Pancreas (tissue), 10 donors: ENCODE results near the gene DMWD. TPM values are rescaled to one million over a fixed set of nuclear protein-coding genes. Genes with fewer than 3 reads are reported as not detected.

Experiments
- ATAC-seq, 4 donors: fragments of 200-7000 bp; cut with Tn5 transposase; one replicate each; pipeline versions ENCODE4 v1.8.0 to v1.9.1; 2020; ENCODE audit warnings: mild to moderate bottlenecking in 4 of 4, moderate library complexity in 4 of 4
- DNase-seq, 6 donors: peaks; one replicate each; pipeline ENCODE4 v3.0.0-alpha.2; 2020
- FAIRE-seq: peaks from 2 replicates; lab custom pipeline; 2012; peaks lifted over from hg19 to GRCh38; lab: Jason Lieb, UNC
- H3K27ac ChIP-seq, 4 donors: fragments of 200-600 bp; sonication (generic); 1 replicate in 3 of 4; 2 replicates in 1 of 4; pipeline versions ENCODE4 v1.5.0 to v1.8.0; 2020
- H3K27me3 ChIP-seq, 4 donors: fragments of 200-600 bp; one replicate each; pipeline ENCODE4 v1.8.0; 2021
- H3K36me3 ChIP-seq, 3 donors: fragments of 200-600 bp; sonication (generic) in 1 of 3; one replicate each; pipeline versions ENCODE4 v1.5.0 to v1.8.0; 2020 to 2021
- H3K4me1 ChIP-seq, 3 donors: fragments of 200-600 bp; one replicate each; pipeline ENCODE4 v1.8.0; 2021
- H3K4me3 ChIP-seq, 4 donors: fragments of 200-600 bp; sonication (generic) in 2 of 4; one replicate each; pipeline versions ENCODE4 v1.5.0 to v1.8.0; 2020 to 2021
- H3K9me3 ChIP-seq, 4 donors: fragments of 200-600 bp; one replicate each; pipeline ENCODE4 v1.8.0; 2021
- WGBS, 2 donors: extraction: QIAGEN DNeasy Blood & Tissue Kit; methylation state at CpG; one replicate each; pipeline ENCODE4 v1.1.7; 2013; 5-methylcytosine and 5-hydroxymethylcytosine counted together
- intact Hi-C, 3 donors: fragments of 100-400 bp; cut with DNase I; formaldehyde crosslinking; loops; one replicate each; pipeline versions ENCODE4 v1.11.1 to v1.14.2; 2022
- polyA plus RNA-seq, 2 donors: library from polyadenylated mRNA; stranded (reverse); fragments of 200-250 nt; gene quantifications; one replicate each; pipeline ENCODE4 v1.2.3, GENCODE V29; 2013
- total RNA-seq, 6 donors: library from RNA; stranded (reverse); fragmentation: NEBNext Ultra II Directional in 4 of 6; extraction: Animal tissue kit (Norgen Biotek cat#: 25700) in 4 of 6; gene quantifications; one replicate each; pipeline versions ENCODE4 v1.2.1 to v1.2.4, GENCODE V29; 2021 to 2023
- TF ChIP-seq, protein P1 (sequence below), 4 donors: fragments of 200-600 bp; sonication (generic) in 3 of 4; IDR thresholded peaks; one replicate each; pipeline versions ENCODE4 v1.5.0 to v1.8.0; 2021; ENCODE audit warnings: antibody characterized with exemption in 4 of 4
- donor health status: healthy with polysubstance abuse.
- donor health status: DM: no; HTN: no; CAD: no; lungs with moderate emphysema.
- donor health status: DM: no; HTN: no; CAD: no.
- donor health status: control.
- donor health status: control.
- donor health status: Bipolar disorder and iron deficiency.
- donor health status: DM: yes; HTN: yes; CAD: no.
- donor health status: DM: no; HTN: no; CAD: no.
- donor health status: DM: no; HTN: no; CAD: no.
- donor health status: DM: yes; HTN: yes; CAD: no.

Gene DMWD
- total and polyA plus RNA-seq, 8 donors, result 14.2 to 39.8 (median 18.6) TPM

DNA sequence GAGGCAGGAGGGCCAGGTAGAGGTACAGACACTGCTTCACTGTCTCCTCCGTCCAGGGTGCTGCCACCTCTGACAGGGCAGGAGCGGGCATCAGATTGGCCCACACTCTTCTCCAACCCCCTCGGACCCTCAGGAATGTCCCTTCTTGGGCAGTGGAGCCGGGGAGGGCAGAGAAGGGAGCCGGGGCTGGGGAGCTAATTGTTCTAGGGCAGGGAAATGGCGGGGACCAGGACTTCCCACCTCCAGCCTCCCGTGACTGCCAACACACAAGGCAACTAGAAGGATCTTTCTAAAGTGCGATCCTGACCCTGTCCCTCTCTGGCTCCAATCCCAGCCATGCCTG lies 32.6 kb upstream of the DMWD start:
- WGBS, 2 donors, result 95% methylated on average over 8 of the region's 8 CpGs
- Histone ChIP-seq H3K9me3 (no peaks in the 10 kb centered on the region), H3K27me3 (no peaks in the 10 kb centered on the region), H3K4me3 (no peak overlapping the region), H3K36me3 (peaks cover 2 to 65% (median 7%) of the 10 kb centered on the region in 3 donors), H3K27ac (no peak overlapping the region), H3K4me1 (no peaks in the 10 kb centered on the region)
- FAIRE-seq (no peak), ATAC-seq (no peak), DNase-seq (no peak)
- TF ChIP-seq, protein P1, sequence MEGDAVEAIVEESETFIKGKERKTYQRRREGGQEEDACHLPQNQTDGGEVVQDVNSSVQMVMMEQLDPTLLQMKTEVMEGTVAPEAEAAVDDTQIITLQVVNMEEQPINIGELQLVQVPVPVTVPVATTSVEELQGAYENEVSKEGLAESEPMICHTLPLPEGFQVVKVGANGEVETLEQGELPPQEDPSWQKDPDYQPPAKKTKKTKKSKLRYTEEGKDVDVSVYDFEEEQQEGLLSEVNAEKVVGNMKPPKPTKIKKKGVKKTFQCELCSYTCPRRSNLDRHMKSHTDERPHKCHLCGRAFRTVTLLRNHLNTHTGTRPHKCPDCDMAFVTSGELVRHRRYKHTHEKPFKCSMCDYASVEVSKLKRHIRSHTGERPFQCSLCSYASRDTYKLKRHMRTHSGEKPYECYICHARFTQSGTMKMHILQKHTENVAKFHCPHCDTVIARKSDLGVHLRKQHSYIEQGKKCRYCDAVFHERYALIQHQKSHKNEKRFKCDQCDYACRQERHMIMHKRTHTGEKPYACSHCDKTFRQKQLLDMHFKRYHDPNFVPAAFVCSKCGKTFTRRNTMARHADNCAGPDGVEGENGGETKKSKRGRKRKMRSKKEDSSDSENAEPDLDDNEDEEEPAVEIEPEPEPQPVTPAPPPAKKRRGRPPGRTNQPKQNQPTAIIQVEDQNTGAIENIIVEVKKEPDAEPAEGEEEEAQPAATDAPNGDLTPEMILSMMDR (IDR thresholded peaks at IDR 0.05), result no peak
- intact Hi-C loops, result no loop called here

DNA sequence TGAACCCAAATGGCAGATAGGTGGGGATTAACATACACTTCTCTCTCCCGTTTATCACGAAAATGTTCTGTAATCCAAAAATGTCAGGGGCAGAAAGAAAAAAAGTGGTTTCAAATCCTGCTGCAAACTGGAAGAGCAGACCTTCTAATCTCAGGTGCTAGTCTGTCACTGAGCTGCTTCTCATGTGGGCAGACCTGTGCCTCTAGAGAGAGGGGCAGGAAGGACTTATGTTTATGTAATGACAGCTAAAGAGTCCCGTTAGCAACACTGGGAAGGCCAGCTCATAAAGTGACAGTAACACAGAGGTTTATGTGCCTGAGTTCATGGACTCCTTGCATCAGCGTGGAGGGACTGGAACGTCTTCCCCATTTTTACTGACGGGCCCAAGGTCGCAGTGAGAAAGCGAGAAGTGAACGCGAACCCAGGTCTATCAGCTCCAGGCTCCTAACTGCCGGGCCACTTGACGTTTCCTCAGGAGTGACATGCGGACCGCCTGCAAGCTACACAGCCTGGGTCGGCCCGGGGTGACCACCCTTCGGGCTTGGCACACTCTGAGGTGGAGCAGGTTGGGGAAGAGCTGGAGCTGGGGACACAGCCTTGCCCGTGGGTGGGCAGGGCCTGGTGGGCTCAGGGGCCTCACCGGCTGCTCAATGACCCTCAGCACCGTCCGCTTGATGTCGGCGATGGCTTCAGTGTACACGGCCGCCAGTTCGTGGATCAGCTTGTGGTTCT lies 32.1 kb upstream of the DMWD start:
- peak in 1 of 6 donors; percentile 65 for DNase-seq
- Histone ChIP-seq H3K4me3 (no peak overlapping the region), H3K27me3 (no peaks in the 10 kb centered on the region), H3K9me3 (no peaks in the 10 kb centered on the region), H3K27ac (no peak overlapping the region), H3K36me3 (peaks cover 2 to 60% (median 7%) of the 10 kb centered on the region in 3 donors), H3K4me1 (no peaks in the 10 kb centered on the region)
- TF ChIP-seq, protein P1 (IDR thresholded peaks at IDR 0.05), result no peak
- intact Hi-C loops, result no loop called here
- no peak for ATAC-seq
- FAIRE-seq, result no peak
- WGBS, 2 donors, result 86 to 88% methylated on average over 26 of the region's 26 CpGs

DNA sequence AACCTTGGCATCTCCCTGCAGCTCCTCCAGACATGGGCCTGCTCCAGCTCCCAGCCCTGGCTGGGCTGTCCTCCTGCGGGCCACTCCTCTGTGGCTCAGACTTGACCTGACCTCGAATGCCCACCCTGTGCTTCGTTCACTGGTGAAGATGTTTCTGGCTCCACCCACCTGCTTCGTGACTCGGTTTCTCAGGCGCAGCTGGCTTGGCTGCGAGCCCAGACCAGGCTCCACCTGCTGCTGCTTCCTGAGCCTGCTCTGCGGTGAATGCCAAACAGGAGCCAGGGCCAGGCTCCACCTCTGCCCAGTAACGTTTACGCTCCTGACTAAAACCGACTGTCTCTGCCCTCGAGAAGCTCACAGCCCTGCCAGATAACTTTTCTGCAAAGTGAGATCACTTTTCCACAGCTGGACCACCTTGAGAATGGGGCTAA lies 31.4 kb upstream of the DMWD start:
- peak in 3 of 4 donors; percentile 49 to 60 (median 56) for ATAC-seq
- Histone ChIP-seq H3K9me3 (no peaks in the 10 kb centered on the region), H3K4me1 (no peaks in the 10 kb centered on the region), H3K27me3 (no peaks in the 10 kb centered on the region), H3K4me3 (no peak overlapping the region), H3K36me3 (peaks cover 2 to 53% (median 7%) of the 10 kb centered on the region in 3 donors), H3K27ac (no peak overlapping the region)
- intact Hi-C loops, result no loop called here
- DNase-seq, result peak in 1 of 6 donors; percentile 54
- TF ChIP-seq, protein P1 (IDR thresholded peaks at IDR 0.05), result no peak
- no peak for FAIRE-seq
- 32 to 47% methylated on average over 11 to 12 of the region's 12 CpGs for WGBS, 2 donors

DNA sequence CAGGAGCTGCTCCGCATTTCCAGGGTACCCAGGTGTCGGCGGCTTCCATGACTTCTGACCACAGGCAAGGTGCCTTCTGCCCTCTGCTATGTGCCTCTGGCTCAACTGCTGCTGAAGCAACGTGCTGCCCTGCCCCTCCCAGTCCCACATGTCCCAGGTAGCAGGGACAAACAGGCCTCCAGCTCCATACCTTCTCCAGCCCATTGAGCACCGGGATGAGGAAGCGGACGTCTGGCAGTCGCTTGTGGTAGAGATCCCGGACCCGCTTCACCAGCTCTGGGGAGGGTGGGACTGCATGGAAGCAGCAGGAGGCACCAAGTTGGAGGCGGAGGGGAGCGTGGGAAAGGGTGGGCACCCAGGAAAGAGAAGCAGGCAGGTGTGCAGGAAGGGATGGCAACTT lies 30.5 kb upstream of the DMWD start:
- intact Hi-C loops, result no loop called here
- Histone ChIP-seq H3K9me3 (no peaks in the 10 kb centered on the region), H3K27ac (no peak overlapping the region), H3K4me3 (no peak overlapping the region), H3K27me3 (no peaks in the 10 kb centered on the region), H3K4me1 (no peaks in the 10 kb centered on the region), H3K36me3 (peaks cover 2 to 44% (median 7%) of the 10 kb centered on the region in 3 donors)
- ATAC-seq, result no peak
- peak in 1 of 6 donors; percentile 67 for DNase-seq
- TF ChIP-seq, protein P1 (IDR thresholded peaks at IDR 0.05), result no peak
- FAIRE-seq, result no peak
- WGBS, 2 donors, result 94 to 96% methylated on average over 12 of the region's 12 CpGs

DNA sequence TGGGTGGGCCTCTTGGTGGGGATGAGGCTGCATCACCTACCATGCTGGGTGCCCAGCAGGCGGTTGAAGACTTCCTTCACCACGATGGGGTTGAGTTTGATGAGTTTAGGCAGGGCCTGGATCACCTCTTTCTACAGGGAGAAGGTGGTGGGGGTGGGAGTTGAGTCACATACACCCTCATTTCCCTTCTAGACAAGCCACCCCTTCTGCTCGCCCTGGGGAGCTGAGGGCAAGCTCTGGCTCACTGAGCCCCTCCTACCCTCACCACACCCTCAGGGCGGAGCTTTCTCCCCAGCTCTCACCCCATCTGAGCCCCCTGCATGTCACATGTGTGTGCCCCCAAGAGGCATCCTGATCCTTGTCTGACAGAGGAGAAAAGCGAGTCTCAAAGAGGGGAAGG lies 30.1 kb upstream of the DMWD start:
- no peaks in the 10 kb centered on the region for H3K4me1 ChIP-seq
- intact Hi-C loops, result no loop called here
- no peaks in the 10 kb centered on the region for H3K9me3 ChIP-seq
- H3K27me3 ChIP-seq, result no peaks in the 10 kb centered on the region
- FAIRE-seq (no peak), DNase-seq (no peak), ATAC-seq (no peak)
- TF ChIP-seq, protein P1 (IDR thresholded peaks at IDR 0.05), result no peak
- H3K27ac ChIP-seq, result no peak overlapping the region
- peaks cover 2 to 41% (median 7%) of the 10 kb centered on the region in 3 donors for H3K36me3 ChIP-seq
- WGBS, 2 donors, result 95 to 98% methylated on average over 4 to 5 of the region's 5 CpGs
- no peak overlapping the region for H3K4me3 ChIP-seq
